GM21515 (cell line): Measurements from ENCODE around the gene METTL14.

Source experiments
- ATAC-seq: cut with Tn5 transposase; IDR thresholded peaks from one replicate; pipeline ENCODE4 v1.9.1; 2021; ENCODE audit not compliant: unreplicated experiment

Gene METTL14

DNA sequence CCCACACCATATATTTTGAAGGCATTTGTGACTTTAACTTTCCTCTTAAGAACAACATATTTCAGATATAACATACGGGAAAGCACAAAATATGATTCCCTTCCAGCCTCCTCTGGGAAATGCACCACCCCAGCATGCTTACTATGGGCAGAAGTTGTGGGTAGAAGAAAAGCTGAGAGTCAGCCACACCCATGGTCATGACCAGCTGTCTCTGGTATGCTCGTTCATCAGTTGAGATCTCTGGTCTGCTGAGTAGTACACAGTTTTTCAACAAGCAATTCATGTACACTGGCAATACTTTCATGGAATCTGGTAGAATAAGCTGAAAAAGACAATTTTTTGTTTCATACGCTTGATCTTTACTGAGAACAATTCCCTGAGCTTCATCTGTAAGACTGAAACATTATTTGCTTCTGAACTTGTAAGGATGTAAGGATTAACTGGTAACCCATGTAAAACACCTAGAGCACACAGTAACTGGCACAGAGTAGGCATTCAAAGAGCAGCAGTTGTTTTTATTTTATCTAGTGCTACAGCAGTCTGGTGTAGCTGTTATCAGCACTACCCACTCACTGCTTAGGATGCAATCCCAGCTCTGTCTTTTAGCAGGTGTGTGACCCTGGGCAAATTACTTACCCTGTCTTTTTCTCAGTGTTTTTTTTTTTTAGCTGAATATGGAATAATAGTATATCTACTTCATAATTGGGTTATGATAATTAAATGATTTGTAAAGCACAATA lies 47.6 kb downstream of the METTL14 start:
- ATAC-seq, result no peak

DNA sequence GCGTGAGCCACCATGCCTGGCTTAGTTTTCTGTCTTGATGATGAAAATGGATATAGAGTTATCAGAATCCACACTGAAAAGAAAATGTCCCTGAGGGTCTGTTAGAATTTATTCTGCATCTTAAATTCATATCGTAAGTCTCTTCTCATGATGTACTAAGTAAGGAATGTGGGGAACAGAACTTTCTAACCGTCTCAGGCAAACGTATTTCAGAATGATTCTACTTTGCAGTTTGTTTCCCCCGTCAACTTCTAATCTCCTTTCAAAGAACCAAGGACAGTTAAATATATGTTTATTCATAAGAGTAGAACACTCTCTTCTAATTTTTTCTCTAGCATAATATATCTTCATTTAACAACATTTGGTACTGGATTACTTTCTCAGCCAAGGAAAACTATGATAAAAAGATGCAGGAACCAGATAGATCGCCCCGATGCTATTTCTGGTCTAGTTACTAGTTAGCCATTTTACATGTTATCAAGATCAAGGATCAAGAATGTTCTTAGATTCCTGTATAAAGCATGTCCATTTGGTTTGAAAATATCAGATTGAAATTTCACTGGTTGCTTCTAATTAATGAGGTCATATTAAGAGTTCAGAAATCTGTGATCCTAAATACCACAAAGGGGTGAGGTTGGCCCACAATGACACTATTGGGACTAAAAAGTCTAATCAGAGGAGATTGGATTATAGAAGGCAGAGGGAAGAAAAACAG lies 49.5 kb downstream of the METTL14 start:
- no peak for ATAC-seq

GRCh38 chr4:118736900-118737299 lies 51.7 kb downstream of the METTL14 start:
- no peak for ATAC-seq

DNA sequence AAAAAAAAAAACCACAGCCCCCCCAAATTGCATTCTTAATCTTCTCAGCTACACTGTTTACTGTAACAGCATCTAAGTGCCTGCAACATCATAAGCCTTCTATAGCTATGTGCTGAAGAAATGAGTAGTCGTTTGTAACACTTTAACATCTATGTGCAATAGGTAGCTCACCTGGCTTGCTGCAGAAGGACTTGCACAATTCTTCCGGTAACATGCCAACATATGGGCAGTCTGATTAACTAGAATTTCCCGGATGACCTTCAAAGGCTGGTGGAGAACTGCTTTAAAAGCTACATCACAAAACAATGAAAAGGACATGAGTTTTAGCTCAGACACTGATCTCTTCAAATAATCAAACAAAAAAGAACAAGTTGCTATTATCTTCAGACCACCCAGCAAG lies 52.9 kb downstream of the METTL14 start:
- ATAC-seq, result no peak

DNA sequence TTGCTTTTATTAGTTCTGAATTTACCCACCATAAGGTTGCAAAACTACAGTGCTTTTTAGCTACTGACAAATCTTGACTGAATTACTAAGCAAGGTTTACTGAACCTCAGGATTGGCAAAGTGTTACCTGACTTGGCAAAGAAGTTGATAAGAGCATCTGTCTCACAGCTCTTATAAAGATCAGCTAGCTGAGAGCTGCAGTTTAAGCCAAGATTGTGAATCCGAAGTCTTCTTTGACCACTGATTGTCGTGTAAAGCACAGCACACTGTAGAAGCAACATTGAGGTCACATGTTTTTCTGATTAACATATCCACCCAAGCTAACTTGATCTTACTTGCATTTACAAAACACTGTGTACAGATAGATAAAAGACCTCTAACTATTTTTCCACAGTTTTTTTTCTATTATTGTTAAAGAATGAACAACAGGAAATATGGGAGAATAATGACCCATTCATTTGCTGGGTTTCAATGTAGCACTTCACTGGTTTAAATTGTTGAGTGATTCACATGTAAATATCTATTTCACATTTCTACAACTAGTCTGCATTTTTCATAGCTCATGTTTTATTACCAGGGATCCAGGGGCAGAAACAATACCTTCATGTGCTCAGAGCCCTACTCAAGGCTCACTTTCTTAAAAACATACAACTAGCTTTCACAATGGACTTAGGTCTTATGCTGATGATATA lies 54.0 kb downstream of the METTL14 start:
- no peak for ATAC-seq

DNA sequence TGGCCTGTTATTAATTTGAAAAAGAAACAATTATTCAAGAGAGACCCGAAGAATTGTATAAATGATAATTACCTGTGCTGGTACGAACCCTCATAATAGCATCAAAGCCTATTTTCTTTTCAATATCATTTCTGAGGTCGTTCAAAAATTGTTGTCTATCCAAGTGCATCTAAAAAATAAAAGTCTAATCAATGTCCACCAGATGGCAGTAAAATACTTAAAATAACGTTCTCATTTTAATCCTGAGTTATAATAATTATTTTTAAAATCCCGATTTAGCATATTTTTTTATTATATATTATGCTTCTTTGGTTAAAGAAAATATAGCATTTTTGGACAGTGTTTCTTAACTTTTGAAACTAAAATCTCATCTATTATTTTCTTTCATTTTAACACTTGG lies 55.7 kb downstream of the METTL14 start:
- ATAC-seq, result no peak

DNA sequence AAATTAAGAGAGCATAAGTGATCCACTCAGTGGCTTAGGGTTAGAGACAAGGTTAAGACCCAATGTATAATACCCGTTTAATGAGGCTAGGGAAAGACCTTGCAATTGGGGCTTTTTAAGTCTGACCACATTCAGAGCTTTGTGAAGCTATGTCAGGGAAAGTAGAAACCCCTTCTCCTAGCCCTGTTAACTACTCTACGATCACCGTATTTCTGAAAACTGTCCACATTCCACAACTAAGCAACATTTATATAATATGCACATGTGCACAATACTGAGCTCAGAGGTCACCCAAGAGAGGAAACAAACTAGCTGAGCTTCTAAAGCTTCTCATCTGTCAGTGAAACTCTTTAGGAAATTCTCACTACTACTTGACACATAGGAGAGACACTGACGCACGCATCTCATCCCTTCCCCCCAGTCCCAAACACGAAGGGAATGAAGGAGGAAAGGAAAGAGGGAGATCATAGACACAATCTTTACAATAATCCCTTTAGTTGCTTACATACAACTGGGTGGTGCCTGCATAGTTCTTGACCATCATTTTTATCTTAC lies 56.2 kb downstream of the METTL14 start:
- ATAC-seq, result no peak

DNA sequence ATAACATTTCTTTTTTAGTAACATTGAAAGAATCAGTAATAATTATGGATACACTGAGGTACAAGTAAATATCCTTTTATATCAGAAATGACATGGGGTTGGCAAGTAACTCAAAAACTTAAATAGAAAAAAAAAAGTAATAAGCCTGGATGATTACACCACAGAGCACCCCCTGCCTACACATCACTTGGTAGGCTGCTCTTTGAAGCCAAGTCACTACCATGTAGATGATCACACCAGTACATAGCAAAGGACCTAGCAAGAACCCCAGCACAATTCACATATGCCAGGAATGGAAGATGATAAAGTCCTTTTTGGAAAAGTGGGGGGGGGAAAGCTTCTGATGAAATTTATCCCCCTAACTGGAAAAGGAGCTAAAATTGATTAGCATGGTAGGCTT lies 56.9 kb downstream of the METTL14 start:
- ATAC-seq, result no peak

DNA sequence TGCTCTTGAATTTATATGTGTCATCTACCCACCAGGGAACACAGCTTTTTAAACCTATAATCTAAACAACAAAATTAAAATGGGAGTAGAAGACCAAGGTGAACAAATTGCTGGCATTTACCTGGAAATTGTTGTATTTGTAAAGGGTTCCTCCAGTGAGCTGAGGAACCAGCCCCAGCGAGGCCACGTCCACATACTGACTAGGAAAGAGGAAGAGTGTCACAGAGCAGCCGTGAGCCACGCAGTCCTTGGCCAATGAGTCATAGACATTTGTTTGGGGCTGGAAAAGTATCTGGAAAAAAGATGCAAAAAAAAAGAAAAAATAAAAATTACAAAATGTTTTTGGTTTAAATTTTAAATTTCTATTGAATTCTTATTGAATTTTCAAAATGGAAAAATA lies 58.7 kb downstream of the METTL14 start:
- no peak for ATAC-seq

DNA sequence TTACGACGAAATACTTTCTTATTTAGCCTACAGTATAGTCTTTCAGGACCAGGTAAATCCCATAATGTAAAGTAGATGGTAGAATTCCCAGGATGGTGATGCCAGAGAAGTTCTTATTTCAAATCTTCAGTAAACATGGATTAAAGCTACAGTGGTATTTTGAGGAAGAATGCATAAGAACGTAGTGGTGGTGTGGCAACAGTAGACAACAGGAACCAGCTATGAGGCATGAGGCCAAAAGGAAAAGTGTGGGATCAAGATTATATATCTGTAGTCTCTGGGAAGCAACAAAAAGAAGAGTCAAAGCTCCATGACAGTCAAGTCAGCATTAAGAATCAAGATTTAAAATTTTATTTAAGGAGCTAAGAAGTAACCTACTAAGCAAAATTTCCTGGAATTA lies 60.2 kb downstream of the METTL14 start:
- ATAC-seq, result no peak

DNA sequence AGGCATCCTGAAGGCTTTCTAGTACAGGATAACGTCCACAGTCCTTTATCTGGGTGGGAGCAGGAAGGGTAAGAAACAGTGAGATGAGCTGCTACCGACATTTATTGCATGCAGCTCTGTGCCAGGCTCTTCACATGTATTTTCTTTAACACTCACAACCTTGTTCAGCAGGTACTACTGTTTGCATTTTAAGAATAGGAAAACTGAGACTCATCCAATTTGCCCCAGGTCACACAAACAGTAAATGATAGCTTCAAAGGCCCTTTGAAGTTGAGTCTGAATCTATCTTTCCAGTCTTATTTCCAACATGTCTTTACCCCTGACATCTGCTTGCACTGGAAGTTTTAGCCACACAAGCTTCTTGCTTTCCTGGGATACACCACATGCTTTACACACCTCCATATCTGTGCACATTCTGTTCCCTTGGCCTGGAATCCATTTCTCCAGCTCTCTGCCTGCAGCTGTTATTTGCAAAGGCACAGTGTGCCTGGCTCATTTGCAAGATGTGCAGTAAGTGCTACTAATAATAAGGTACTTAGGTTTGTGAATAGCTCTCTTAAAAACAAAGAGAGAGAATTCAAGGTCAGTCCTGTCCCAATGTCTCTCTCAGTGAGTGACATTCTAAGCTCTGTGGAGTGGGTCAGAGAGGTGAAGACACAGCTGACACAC lies 61.2 kb downstream of the METTL14 start:
- ATAC-seq, result no peak

- no peak for ATAC-seq
Measured at GRCh38 chr4:118749347-118749988, 64.3 kb downstream of the METTL14 start.

DNA sequence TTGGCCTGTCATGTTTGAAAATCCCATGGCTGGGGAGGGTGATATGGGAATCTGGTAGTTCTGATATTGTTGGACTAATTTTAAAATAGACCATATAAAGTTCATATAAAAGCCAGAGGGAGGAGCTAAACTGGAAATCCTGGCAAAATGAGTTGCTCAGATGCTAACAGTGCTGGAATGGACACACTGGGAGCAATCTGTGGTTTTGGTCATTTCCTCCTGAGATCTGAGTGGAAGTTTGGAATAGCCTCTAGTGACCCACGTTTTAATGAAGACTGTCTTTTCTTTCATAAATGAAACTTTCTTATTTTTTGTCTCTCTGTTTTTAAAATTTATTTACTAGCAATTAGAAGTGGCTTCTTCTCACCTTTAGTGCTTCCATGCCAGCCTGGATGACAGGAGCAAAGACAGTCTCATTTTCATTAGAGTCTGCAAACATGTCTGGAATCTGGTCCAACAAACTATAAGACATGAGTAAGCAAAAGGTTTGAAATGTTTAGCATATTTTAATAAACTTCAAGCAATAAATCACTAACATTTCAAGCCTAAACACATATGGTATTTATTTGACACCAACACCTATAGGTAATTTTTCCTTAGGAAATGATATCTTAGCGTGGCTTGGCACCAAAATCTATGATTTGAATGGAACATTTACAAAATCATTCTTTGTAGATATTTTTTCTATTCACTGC lies 66.6 kb downstream of the METTL14 start:
- no peak for ATAC-seq

DNA sequence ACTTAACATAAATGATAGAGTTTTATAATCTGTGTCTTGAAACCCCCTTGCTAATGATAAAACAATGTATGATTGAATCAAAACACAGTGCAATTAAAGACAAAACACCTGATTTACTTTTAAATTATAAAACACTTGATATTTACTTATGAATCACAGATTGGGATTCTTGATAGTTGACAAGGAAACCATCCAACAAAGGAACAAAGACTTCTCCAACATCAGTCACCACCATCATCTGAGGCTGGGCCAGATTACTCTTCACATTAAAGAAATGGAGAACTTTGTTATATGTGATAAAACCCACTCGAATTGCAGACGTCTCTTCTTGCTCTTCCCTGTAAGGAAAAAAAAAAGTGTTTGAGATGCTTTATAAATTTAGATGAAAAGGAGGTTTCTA lies 67.4 kb downstream of the METTL14 start:
- ATAC-seq, result no peak

DNA sequence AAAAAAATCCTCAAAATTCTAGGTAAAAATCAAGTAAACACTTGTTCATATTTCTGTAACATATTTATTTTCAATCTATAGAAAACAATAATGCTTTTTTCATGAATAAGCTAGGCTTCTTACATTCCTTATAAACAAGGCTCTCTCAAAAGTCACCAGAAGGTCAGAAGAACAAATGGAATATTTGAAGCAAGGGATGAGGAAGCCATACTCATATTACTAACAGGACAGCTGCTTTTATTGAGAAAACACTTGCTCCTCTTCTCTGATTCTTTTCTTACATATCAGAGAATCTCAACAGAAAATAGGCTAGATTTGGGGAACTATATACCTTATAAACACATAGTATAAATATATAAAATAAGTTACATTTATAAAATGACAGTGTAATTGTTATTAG lies 67.9 kb downstream of the METTL14 start:
- ATAC-seq, result no peak

DNA sequence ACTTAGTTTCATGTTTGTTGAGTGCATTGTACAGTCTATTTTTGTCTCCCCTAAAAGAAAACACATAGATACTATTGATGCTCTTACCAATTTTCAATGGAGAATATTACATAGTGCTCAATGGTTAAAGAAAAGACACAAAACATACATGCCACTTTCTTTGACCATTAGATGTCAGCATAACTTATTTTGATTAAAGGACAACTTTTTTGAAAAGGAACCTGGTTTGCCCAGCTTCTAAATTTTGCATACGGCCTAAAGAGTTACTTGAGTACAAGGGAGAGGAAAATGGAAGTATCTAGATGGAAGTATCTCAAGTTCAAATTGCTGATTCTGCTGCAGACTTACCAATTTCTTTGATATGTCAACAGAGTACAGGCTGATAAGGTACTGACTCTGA lies 68.5 kb downstream of the METTL14 start:
- no peak for ATAC-seq

- no peak for ATAC-seq
Measured at GRCh38 chr4:118754890-118755289, 69.7 kb downstream of the METTL14 start.

DNA sequence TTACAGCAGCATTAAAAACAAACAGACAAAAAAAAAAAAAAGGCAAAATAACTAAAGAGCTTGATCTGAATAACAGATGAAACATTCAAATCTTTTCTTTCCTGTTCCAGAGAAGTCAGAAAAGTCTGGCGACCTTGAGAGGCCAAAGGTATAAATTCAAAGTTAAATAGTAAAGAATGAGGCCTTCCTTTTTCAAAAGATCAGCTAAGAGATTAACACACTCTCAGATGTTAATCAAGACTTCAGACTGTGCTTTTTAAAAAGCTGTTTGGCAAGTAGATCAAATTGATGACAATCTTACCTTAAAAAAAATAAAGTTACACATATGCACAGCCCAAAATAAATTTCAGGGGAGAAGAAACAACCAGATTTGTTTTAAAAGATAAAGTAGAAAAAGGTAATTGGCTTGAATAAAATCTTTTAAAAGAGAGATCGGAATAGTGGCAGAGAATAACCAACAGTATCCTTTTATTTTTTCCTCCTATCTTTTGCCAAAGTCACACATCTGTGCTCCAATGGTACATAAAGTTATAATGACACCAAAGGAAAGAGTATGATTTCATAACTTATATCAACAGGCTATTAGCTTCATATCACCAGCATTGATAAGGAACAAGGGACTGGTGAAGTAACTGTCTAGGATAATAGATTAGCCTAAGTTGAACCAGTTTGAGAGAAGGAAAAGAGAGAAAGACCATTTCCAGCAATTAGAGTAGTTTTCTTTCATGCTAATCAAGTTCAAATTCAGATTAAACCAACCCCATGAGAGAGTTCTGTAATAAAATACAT lies 70.4 kb downstream of the METTL14 start:
- no peak for ATAC-seq

GRCh38 chr4:118756429-118756828 lies 71.2 kb downstream of the METTL14 start:
- no peak for ATAC-seq
